Measurements from ENCODE around the gene MRPS18A. TPM values are rescaled to one million over a fixed set of nuclear protein-coding genes. Genes with fewer than 3 reads are reported as not detected.

The MRPS18A gene
- total RNA-seq, 4 donors from 2014 or later = 42.5 to 56.2 (median 50.9) TPM

DNA sequence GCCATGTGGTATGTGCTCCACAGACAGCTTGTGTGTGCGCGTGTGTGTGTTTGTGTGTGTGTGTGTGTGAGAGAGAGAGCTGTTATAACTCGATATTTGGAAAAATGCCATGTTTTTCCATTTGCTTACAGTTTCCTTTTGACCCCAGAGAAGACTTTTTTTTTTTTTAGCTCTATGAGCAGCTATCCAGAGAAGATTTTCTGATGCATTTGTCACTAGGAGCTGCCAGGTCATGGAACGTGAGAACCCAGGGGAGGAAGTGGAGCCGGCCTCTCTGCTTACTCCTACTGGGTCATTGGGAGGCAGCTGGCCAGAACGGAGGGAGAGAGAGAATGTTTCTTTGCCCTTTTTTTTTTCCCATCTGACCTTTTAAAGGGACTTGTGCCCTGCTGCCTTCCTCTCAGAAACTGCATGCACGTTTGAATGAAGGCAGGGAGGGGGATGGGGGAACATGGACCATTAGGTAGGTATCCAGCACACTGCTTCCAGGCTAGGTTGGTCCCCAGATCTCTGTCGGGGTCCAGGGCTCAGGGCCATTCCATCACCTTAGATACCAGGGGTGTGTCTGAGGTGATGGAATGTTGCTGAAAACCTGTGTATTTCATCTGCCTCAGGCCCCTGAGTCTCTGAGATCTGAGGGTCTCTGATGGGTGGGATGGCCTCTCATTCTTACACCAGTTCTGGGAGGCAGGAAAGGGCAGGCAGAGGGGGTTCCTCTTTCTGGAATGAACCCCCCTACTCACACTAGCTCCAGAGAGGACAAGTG, 11.2 kb upstream of the MRPS18A start:
- no peak overlapping the region for H3K4me3 ChIP-seq (ENCODE audit: low read depth, poor library complexity, severe bottlenecking)
- 29 to 40% methylated on average over 8 of the region's 8 CpGs for WGBS, 2 donors
- TF ChIP-seq CTCF (IDR thresholded peaks at IDR 0.05) (no peak), POLR2A (IDR thresholded peaks at IDR 0.05) (no peak)
- DNase-seq (ENCODE audit: low spot score in 2 of 2) = no peak
- intact Hi-C loops (cut with DNase I; ENCODE audit: low total_unique reads) = no loop called here

- TF ChIP-seq CTCF (IDR thresholded peaks at IDR 0.05) (no peak), POLR2A (IDR thresholded peaks at IDR 0.05) (no peak)
- intact Hi-C loops (cut with DNase I; ENCODE audit: low total_unique reads) = no loop called here
- no peak for DNase-seq (ENCODE audit: low spot score in 2 of 2)
- 92 to 97% methylated on average over 3 of the region's 3 CpGs for WGBS, 2 donors
- no peak overlapping the region for H3K4me3 ChIP-seq (ENCODE audit: low read depth, poor library complexity, severe bottlenecking)
Observed at GRCh38 chr6:43697421-43697820, 9.8 kb upstream of the MRPS18A start.

DNA sequence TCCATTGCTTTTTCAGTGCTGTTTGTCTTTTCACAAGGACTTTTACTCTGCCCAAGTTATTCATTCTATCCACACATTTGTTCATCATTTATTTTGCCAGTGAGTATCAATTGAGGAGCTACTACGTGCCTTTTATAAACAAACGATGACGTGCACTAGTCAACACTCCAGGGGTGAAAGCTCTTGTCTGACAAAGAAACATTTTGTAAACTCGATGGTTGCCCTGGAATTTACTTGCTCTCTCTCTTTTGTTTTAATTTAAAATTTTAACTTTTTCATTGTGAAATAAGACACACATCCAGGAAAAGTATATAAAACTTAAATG, 8.3 kb upstream of the MRPS18A start:
- no peak overlapping the region for H3K4me3 ChIP-seq (ENCODE audit: low read depth, poor library complexity, severe bottlenecking)
- DNase-seq (ENCODE audit: low spot score in 2 of 2) = no peak
- TF ChIP-seq POLR2A (IDR thresholded peaks at IDR 0.05) = no peak
- TF ChIP-seq CTCF (IDR thresholded peaks at IDR 0.05) = no peak
- WGBS, 2 donors = 77 to 80% methylated on average over 4 of the region's 4 CpGs
- intact Hi-C loops (cut with DNase I; ENCODE audit: low total_unique reads) = no loop called here

DNA sequence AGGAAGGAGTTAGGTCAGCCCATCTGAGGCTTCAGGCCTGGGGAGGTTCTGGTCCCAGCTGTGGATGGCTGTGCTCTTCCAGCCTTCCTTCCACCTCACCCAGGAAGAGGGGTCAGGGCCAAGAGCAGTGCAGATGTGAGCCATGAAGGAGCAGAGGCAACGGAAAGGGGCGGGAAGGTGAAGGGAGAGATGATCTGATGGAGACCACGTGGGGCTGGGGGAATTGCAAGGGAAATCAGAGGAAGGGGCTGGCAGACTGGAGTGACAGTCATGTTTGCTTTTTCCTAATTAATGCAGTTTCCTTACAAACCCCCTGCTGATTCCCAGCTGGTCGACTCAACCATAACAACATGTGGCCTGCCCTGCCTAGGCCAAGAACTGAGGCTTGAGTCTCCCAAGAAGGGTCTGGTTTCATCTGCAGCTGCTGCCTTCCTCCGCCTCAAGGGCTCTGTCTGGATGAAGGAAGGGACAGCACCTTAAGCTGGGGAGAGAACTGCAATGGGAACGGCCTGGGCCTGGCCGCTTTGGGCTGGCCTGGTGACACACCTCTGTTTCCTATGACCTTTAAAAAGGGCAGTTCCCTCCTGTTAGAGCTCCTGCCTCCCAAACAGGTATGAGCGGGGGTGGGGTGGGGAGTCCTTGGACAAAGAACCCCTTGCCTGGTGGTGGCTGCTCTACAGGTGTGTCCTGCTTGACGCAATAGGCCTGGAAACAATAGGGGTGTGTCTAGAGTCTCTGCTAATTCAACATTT, 7.8 kb upstream of the MRPS18A start:
- no peak overlapping the region for H3K4me3 ChIP-seq (ENCODE audit: low read depth, poor library complexity, severe bottlenecking)
- TF ChIP-seq CTCF (IDR thresholded peaks at IDR 0.05) (no peak), POLR2A (IDR thresholded peaks at IDR 0.05) (no peak)
- 67 to 76% methylated on average over 9 of the region's 9 CpGs for WGBS, 2 donors
- DNase-seq (ENCODE audit: low spot score in 2 of 2) = no peak
- intact Hi-C loops (cut with DNase I; ENCODE audit: low total_unique reads) = no loop called here

DNA sequence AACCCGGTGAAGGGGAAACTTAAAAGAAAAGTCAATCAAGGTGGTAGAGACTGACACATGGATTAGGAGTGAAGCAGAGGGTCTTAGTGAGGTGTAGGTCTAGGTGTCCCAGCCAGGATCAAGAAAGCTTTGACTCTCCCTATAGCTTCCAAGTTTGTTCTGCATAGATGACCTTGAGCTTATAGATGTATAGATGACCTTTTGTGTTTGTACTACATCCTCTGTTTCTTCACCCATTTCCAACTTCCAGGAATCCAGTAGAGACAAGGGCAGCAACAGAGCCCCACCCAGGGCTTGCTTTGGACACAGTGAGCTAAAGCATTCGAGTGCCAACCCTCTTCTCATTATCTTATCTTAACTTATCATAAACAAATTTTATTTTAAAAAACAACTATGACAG, 1.8 kb upstream of the MRPS18A start:
- intact Hi-C loops (cut with DNase I; ENCODE audit: low total_unique reads) = no loop called here
- TF ChIP-seq POLR2A (IDR thresholded peaks at IDR 0.05) (no peak), CTCF (IDR thresholded peaks at IDR 0.05) (no peak)
- 77 to 83% methylated on average over 2 of the region's 2 CpGs for whole genome bisulfite sequencing, 2 donors
- no peak overlapping the region for H3K4me3 ChIP-seq (ENCODE audit: low read depth, poor library complexity, severe bottlenecking)
- DNase-seq (ENCODE audit: low spot score in 2 of 2) = no peak

Measured in lower leg skin (tissue), 4 donors.